ENCODE data around the gene EIF2B1.

The EIF2B1 gene

DNA sequence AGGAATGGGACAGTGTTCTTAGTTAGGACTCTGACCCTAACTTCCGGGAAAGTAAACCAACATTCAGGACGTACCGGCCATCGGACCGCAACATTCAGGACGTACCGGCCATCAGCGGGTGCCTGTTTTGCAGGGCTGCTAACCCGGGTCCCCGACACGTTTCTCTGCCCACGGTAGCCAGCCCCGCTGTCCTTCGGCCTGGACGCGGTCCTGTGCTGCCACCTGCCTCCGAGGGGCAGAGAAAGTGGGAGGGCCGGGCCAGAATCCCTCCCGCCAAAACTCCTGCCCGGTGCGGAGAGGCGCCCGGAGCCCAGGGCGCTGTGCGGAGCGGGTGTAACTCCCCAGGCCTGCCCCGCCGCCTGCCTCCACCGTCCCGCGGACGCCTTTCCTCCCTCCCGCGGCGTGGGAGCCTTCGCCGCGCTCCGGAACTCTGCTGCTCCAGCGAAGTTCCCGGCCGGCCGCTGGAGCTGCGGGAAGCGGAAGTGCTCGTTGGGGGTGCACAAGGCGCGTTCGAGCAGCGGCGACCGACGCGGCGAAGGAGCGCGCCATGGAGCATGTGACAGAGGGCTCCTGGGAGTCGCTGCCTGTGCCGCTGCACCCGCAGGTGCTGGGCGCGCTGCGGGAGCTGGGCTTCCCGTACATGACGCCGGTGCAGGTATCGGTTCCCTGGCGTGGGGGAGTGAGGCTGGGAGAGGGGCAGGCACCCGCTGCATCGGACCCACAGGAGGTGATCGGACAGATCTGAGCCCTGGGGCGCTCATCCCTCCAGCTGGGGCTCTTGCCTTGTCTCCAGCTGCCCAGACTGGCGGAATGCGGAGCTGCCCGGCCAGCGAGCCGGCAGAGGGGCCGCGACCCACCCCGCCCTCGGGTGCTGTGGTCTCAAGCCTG lies 31.6 kb downstream of the EIF2B1 start, which contains the start of gene DDX55 (continued):
- no peak for TF ChIP-seq ZNF311 (tag by site-specific recombination; IDR thresholded peaks at IDR 0.05; ENCODE audit: borderline replicate concordance)
- TF ChIP-seq, protein P1, sequence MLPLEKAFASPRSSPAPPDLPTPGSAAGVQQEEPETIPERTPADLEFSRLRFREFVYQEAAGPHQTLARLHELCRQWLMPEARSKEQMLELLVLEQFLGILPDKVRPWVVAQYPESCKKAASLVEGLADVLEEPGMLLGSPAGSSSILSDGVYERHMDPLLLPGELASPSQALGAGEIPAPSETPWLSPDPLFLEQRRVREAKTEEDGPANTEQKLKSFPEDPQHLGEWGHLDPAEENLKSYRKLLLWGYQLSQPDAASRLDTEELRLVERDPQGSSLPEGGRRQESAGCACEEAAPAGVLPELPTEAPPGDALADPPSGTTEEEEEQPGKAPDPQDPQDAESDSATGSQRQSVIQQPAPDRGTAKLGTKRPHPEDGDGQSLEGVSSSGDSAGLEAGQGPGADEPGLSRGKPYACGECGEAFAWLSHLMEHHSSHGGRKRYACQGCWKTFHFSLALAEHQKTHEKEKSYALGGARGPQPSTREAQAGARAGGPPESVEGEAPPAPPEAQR (tag by site-specific recombination; IDR thresholded peaks at IDR 0.05): peak; percentile 96
- no peak for TF ChIP-seq ZFP3 (tag by site-specific recombination; IDR thresholded peaks at IDR 0.05; ENCODE audit: low read depth)
- peak; percentile 90 for TF ChIP-seq ZBTB20 (tag by site-specific recombination; IDR thresholded peaks at IDR 0.05)
- peak; percentile 89 for TF ChIP-seq ZNF843 (tag by site-specific recombination; IDR thresholded peaks at IDR 0.05)
- no peak for TF ChIP-seq SETDB1 (IDR thresholded peaks at IDR 0.05; ENCODE audit: insufficient read length, low read length)
- TF ChIP-seq KLF10 (tag by site-specific recombination; IDR thresholded peaks at IDR 0.05): peak; percentile 84
- peak; percentile 96 for TF ChIP-seq SP7 (tag by site-specific recombination; IDR thresholded peaks at IDR 0.05)
- TF ChIP-seq ZNF561 (tag by site-specific recombination; IDR thresholded peaks at IDR 0.05; ENCODE audit: borderline replicate concordance): peak; percentile 98
- no peak; the same call in 1 of the 2 replicates for TF ChIP-seq ZNF768 (tag by site-specific recombination; IDR thresholded peaks at IDR 0.05)
- TF ChIP-seq MEIS1 (CRISPR knock-in tag; IDR thresholded peaks at IDR 0.05; ENCODE audit: borderline replicate concordance): no peak
- TF ChIP-seq, protein P2, sequence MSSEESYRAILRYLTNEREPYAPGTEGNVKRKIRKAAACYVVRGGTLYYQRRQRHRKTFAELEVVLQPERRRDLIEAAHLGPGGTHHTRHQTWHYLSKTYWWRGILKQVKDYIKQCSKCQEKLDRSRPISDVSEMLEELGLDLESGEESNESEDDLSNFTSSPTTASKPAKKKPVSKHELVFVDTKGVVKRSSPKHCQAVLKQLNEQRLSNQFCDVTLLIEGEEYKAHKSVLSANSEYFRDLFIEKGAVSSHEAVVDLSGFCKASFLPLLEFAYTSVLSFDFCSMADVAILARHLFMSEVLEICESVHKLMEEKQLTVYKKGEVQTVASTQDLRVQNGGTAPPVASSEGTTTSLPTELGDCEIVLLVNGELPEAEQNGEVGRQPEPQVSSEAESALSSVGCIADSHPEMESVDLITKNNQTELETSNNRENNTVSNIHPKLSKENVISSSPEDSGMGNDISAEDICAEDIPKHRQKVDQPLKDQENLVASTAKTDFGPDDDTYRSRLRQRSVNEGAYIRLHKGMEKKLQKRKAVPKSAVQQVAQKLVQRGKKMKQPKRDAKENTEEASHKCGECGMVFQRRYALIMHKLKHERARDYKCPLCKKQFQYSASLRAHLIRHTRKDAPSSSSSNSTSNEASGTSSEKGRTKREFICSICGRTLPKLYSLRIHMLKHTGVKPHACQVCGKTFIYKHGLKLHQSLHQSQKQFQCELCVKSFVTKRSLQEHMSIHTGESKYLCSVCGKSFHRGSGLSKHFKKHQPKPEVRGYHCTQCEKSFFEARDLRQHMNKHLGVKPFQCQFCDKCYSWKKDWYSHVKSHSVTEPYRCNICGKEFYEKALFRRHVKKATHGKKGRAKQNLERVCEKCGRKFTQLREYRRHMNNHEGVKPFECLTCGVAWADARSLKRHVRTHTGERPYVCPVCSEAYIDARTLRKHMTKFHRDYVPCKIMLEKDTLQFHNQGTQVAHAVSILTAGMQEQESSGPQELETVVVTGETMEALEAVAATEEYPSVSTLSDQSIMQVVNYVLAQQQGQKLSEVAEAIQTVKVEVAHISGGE (tag by site-specific recombination; conservative IDR thresholded peaks at IDR 0.05; ENCODE audit: low read depth): peak; percentile 100
- no peak; the same call in none of the 2 replicates for TF ChIP-seq BCL11A (tag by site-specific recombination; IDR thresholded peaks at IDR 0.05; ENCODE audit: low read depth)
- TF ChIP-seq, protein P3, sequence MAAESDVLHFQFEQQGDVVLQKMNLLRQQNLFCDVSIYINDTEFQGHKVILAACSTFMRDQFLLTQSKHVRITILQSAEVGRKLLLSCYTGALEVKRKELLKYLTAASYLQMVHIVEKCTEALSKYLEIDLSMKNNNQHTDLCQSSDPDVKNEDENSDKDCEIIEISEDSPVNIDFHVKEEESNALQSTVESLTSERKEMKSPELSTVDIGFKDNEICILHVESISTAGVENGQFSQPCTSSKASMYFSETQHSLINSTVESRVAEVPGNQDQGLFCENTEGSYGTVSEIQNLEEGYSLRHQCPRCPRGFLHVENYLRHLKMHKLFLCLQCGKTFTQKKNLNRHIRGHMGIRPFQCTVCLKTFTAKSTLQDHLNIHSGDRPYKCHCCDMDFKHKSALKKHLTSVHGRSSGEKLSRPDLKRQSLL (tag by site-specific recombination; IDR thresholded peaks at IDR 0.05): peak; percentile 90
- TF ChIP-seq OVOL3 (tag by site-specific recombination; IDR thresholded peaks at IDR 0.05): peak; percentile 88
- TF ChIP-seq ZNF121 (tag by site-specific recombination; IDR thresholded peaks at IDR 0.05): 0 out of 2 replicates have a peak, but pooled peaks have one; percentile 67
- TF ChIP-seq ZNF785 (tag by site-specific recombination; IDR thresholded peaks at IDR 0.05): peak; percentile 86; the same call in 1 of the 2 replicates
- TF ChIP-seq ZNF404 (tag by site-specific recombination; IDR thresholded peaks at IDR 0.05): no peak
- TF ChIP-seq KLF9 (tag by site-specific recombination; IDR thresholded peaks at IDR 0.05; ENCODE audit: low read depth): peak; percentile 93
- TF ChIP-seq ZNF549 (tag by site-specific recombination; IDR thresholded peaks at IDR 0.05): no peak
- TF ChIP-seq ZNF670 (tag by site-specific recombination; IDR thresholded peaks at IDR 0.05; ENCODE audit: low read depth): no peak
- peak; percentile 94 for TF ChIP-seq ZEB2 (tag by site-specific recombination; IDR thresholded peaks at IDR 0.05)
- TF ChIP-seq, protein P4, sequence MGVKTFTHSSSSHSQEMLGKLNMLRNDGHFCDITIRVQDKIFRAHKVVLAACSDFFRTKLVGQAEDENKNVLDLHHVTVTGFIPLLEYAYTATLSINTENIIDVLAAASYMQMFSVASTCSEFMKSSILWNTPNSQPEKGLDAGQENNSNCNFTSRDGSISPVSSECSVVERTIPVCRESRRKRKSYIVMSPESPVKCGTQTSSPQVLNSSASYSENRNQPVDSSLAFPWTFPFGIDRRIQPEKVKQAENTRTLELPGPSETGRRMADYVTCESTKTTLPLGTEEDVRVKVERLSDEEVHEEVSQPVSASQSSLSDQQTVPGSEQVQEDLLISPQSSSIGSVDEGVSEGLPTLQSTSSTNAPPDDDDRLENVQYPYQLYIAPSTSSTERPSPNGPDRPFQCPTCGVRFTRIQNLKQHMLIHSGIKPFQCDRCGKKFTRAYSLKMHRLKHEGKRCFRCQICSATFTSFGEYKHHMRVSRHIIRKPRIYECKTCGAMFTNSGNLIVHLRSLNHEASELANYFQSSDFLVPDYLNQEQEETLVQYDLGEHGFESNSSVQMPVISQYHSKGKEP (tag by site-specific recombination; IDR thresholded peaks at IDR 0.05): peak; percentile 55; the same call in 1 of the 2 replicates
- TF ChIP-seq ZNF133 (tag by site-specific recombination; IDR thresholded peaks at IDR 0.05): no peak
- TF ChIP-seq, protein P5, sequence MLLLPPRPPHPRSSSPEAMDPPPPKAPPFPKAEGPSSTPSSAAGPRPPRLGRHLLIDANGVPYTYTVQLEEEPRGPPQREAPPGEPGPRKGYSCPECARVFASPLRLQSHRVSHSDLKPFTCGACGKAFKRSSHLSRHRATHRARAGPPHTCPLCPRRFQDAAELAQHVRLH (tag by site-specific recombination; IDR thresholded peaks at IDR 0.05): peak; percentile 95
- TF ChIP-seq ZFP37 (tag by site-specific recombination; IDR thresholded peaks at IDR 0.05): peak; percentile 99
- peak; percentile 63; the same call in 1 of the 2 replicates for TF ChIP-seq ZNF223 (tag by site-specific recombination; IDR thresholded peaks at IDR 0.05)
- no peak for TF ChIP-seq ZNF596 (tag by site-specific recombination; IDR thresholded peaks at IDR 0.05)
- peak; percentile 88 for TF ChIP-seq ZNF394 (tag by site-specific recombination; IDR thresholded peaks at IDR 0.05; ENCODE audit: borderline replicate concordance)
- TF ChIP-seq ZNF544 (tag by site-specific recombination; IDR thresholded peaks at IDR 0.05): no peak
- TF ChIP-seq FEZF1 (tag by site-specific recombination; IDR thresholded peaks at IDR 0.05): peak; percentile 60
- peak; percentile 66 for TF ChIP-seq IKZF3 (tag by site-specific recombination; IDR thresholded peaks at IDR 0.05)
